HCT116 (cell line): ENCODE measurements around the gene OR5A1. TPM values are rescaled to one million over a fixed set of nuclear protein-coding genes. Genes with fewer than 3 reads are reported as not detected.

ENCODE experiments used
- ATAC-seq: fragments of 200-7000 bp; cut with Tn5 transposase; 2 replicates; pipeline ENCODE4 v1.9.1; 2020; ENCODE audit warnings: mild to moderate bottlenecking, moderate library complexity
- BruUV-seq: library from RNA; stranded (reverse); fragments of 400-500 nt; replicated peaks from 2 replicates; lab custom pipeline; 2021; lab: Mats Ljungman, UMichigan
- CTCF ChIA-PET: fragments of 300-600 bp; sonication (Branson Sonifier 250); formaldehyde crosslinking; loops from one replicate; lab custom pipeline; 2021; ENCODE audit warnings: antibody characterized with exemption; lab: Charles Lee
- POLR2A ChIA-PET: fragments of 300-600, 350-600 bp; sonication (Branson Sonifier 250); formaldehyde crosslinking; loops from one replicate; lab custom pipeline; 2021; ENCODE audit warnings: antibody characterized with exemption; lab: Charles Lee
- RAD21 ChIA-PET, 2 experiments: fragments of 300-600 bp; sonication (Branson Sonifier 250); formaldehyde crosslinking; loops; one replicate each; lab custom pipeline; 2023; ENCODE audit warnings: low total read pairs in 2 of 2; ENCODE audit not compliant: uncharacterized antibody in 2 of 2, unreplicated experiment in 2 of 2, low non-redundant PET in 1 of 2; lab: Charles Lee
- DNase-seq: peaks from one replicate; pipeline ENCODE4 v3.0.0-alpha.2; 2010; ENCODE audit warnings: low read depth, low spot score
- H2AFZ ChIP-seq: fragments of 200-600 bp; shearing (Covaris generic), sonication (generic); 2 replicates; pipeline ENCODE4 v1.6.1; 2017; ENCODE audit warnings: low read depth, mixed run types, mixed read lengths, antibody characterized with exemption, low read length; ENCODE audit not compliant: poor library complexity, severe bottlenecking
- H3K27ac ChIP-seq: 2 replicates; pipeline ENCODE4 v1.5.1; 2012; ENCODE audit warnings: low read depth, low read length
- H3K27me3 ChIP-seq: fragments of 200-600 bp; sonication (generic); 2 replicates; pipeline ENCODE4 v1.6.1; 2016; ENCODE audit warnings: mixed run types, low read length, mixed read lengths; ENCODE audit not compliant: insufficient read depth
- H3K36me3 ChIP-seq, 2 experiments: fragments of 200-500 bp in 1 of 2; fragments of 200-600 bp in 1 of 2; sonication (Bioruptor generic) in 1 of 2; sonication (generic) in 1 of 2; 2 replicates each; pipeline versions ENCODE4 v1.5.1 to v1.6.1; 2014 to 2016; ENCODE audit warnings: low read length in 2 of 2, inconsistent platforms in 1 of 2, mixed read lengths in 1 of 2, mixed run types in 1 of 2; ENCODE audit not compliant: insufficient read depth in 2 of 2, control insufficient read depth in 1 of 2
- H3K4me1 ChIP-seq, 2 experiments: fragments of 200-600 bp in 1 of 2; sonication (generic) in 1 of 2; 2 replicates each; pipeline versions ENCODE4 v1.5.1 to v1.6.1; 2012 to 2017; ENCODE audit warnings: low read length in 2 of 2, inconsistent platforms in 1 of 2, mild to moderate bottlenecking in 1 of 2, mixed read lengths in 1 of 2, mixed run types in 1 of 2, moderate library complexity in 1 of 2; ENCODE audit not compliant: insufficient read depth in 2 of 2, control insufficient read depth in 1 of 2
- H3K4me2 ChIP-seq: fragments of 200-600 bp; sonication (generic); 2 replicates; pipeline ENCODE4 v1.6.1; 2017; ENCODE audit warnings: mixed run types, low read length, mixed read lengths
- H3K4me3 ChIP-seq, 2 experiments: fragments of 200-600 bp in 1 of 2; sonication (generic) in 1 of 2; replicated peaks in 1 of 2; 2 replicates each; pipeline ENCODE4 v1.5.1; 2011 to 2016; ENCODE audit warnings: low read length in 2 of 2, control low read depth in 1 of 2, low read depth in 1 of 2, mild to moderate bottlenecking in 1 of 2, mixed read lengths in 1 of 2, mixed run types in 1 of 2
- H3K79me2 ChIP-seq: fragments of 200-600 bp; sonication (generic); 2 replicates; pipeline ENCODE4 v1.6.1; 2017; ENCODE audit warnings: mild to moderate bottlenecking, mixed run types, low read length, moderate library complexity, mixed read lengths; ENCODE audit not compliant: insufficient read depth
- H3K9ac ChIP-seq: fragments of 200-600 bp; sonication (generic); 2 replicates; pipeline ENCODE4 v1.6.1; 2016; ENCODE audit warnings: low read length, mixed read lengths
- H3K9me2 ChIP-seq: fragments of 200-600 bp; sonication (generic), shearing (Covaris generic); 2 replicates; pipeline ENCODE4 v1.6.1; 2017; ENCODE audit warnings: mixed run types, mild to moderate bottlenecking, moderate library complexity; ENCODE audit not compliant: insufficient read depth
- H3K9me3 ChIP-seq, 2 experiments: fragments of 200-500 bp in 1 of 2; fragments of 200-600 bp in 1 of 2; sonication (Bioruptor generic) in 1 of 2; sonication (generic) in 1 of 2; 2 replicates each; pipeline ENCODE4 v1.6.1; 2014 to 2017; ENCODE audit warnings: low read length in 2 of 2, mixed read lengths in 2 of 2, inconsistent platforms in 1 of 2, low read depth in 1 of 2, mild to moderate bottlenecking in 1 of 2, mixed run types in 1 of 2, moderate library complexity in 1 of 2; ENCODE audit not compliant: control insufficient read depth in 1 of 2, insufficient read depth in 1 of 2
- H4K20me1 ChIP-seq: fragments of 200-600 bp; sonication (generic), shearing (Covaris generic); 2 replicates; pipeline ENCODE4 v1.6.1; 2017; ENCODE audit warnings: mixed run types, mild to moderate bottlenecking, moderate library complexity; ENCODE audit not compliant: insufficient read depth
- CBX3 ChIP-seq: IDR thresholded peaks from 2 replicates; pipeline ENCODE4 v1.6.1; 2012; ENCODE audit warnings: low read depth
- EZH2 ChIP-seq: fragments of 200-600 bp; sonication (generic); IDR thresholded peaks from 2 replicates; pipeline ENCODE4 v1.6.1; 2017; ENCODE audit warnings: antibody characterized with exemption, mixed run types
- EZH2phosphoT487 ChIP-seq: fragments of 200-600 bp; IDR thresholded peaks from 2 replicates; pipeline ENCODE4 v1.6.1; 2018; ENCODE audit warnings: antibody characterized with exemption, borderline replicate concordance
- JUND ChIP-seq: IDR thresholded peaks from 2 replicates; pipeline ENCODE4 v1.6.1; 2012
- MAX ChIP-seq: IDR thresholded peaks from 2 replicates; pipeline ENCODE4 v1.6.1; 2012
- ZNF274 ChIP-seq: fragments of 200-500 bp; sonication (Bioruptor generic); IDR thresholded peaks from 2 replicates; pipeline ENCODE4 v1.6.1; 2014; ENCODE audit warnings: mild to moderate bottlenecking, low read depth, low read length, inconsistent platforms
- intact Hi-C: fragments of 100-400 bp; cut with micrococcal nuclease; formaldehyde crosslinking; loops from 2 replicates; pipeline ENCODE4 v1.10.0; 2022
- total RNA-seq: library from RNA; stranded (reverse); gene quantifications from one replicate; pipeline ENCODE4 v1.2.1, GENCODE V29; 2021; ENCODE audit not compliant: unreplicated experiment

The OR5A1 gene
- total RNA-seq, 1 experiment from 2014 or later = not detected

- no peaks in the 10 kb centered on the region for H3K4me1 ChIP-seq
- H3K4me3 ChIP-seq = no peak overlapping the region
- no peak overlapping the region for H3K9ac ChIP-seq
- ATAC-seq (no peak), DNase-seq (no peak)
- H2AFZ ChIP-seq = no peak overlapping the region
- RAD21 ChIA-PET = no interaction called here
- intact Hi-C loops = loop anchor here (5.0 kb wide), 1 partner anchor 33 kb away; no protein-coding TSS in a partner anchor
- POLR2A ChIA-PET = no interaction called here
- H3K79me2 ChIP-seq = no peaks in the 10 kb centered on the region
- TF ChIP-seq CBX3 (no peak), JUND (no peak), MAX (no peak), EZH2 (no peak), ZNF274 (no peak), EZH2phosphoT487 (no peak)
- H3K36me3 ChIP-seq = no peaks in the 10 kb centered on the region
- H3K9me2 ChIP-seq = no peaks in the 10 kb centered on the region
- CTCF ChIA-PET = no interaction called here
- no peak overlapping the region for H3K4me2 ChIP-seq
- H4K20me1 ChIP-seq = no peaks in the 10 kb centered on the region
- no TSS peak for BruUV-seq
- no peaks in the 10 kb centered on the region for H3K27me3 ChIP-seq
- no peak overlapping the region for H3K27ac ChIP-seq
- H3K9me3 ChIP-seq = no peaks in the 10 kb centered on the region
Measured at GRCh38 chr11:59480359-59480758, 44.1 kb downstream of the OR5A1 start.

Other genes with a start within 250 kb of the OR5A1 start
- 0.07 TPM for gene MPEG1, start 223.5 kb upstream of the OR5A1 start, total RNA-seq
- not detected for gene OR5AN1, start 77.6 kb upstream of the OR5A1 start, total RNA-seq
- not detected for gene OR5A2, start 10.1 kb upstream of the OR5A1 start, total RNA-seq
- gene OR4D6, start 20.5 kb downstream of the OR5A1 start, total RNA-seq = not detected
- gene OR4D10, start 36.8 kb downstream of the OR5A1 start, total RNA-seq = not detected
- gene OR4D11, start 67.1 kb downstream of the OR5A1 start, total RNA-seq = not detected
- not detected for gene OR4D9, start 75.1 kb downstream of the OR5A1 start, total RNA-seq
- gene OSBP, start 179.3 kb downstream of the OR5A1 start, total RNA-seq = 43.8 TPM
- gene PATL1, start 232.6 kb downstream of the OR5A1 start, total RNA-seq = 37.6 TPM